A549 (cell line): Measurements from ENCODE around the gene SBNO1.

Experiments used
- EHF ChIP-seq: fragments of 250-450 bp; sonication (Bioruptor Pico); IDR thresholded peaks from 2 replicates; pipeline ENCODE4 v1.5.0; 2020; ENCODE audit warnings: mild to moderate bottlenecking
- EP300 ChIP-seq, 2 experiments: fragments of >200 bp; sonication (Bioruptor Twin); formaldehyde crosslinking; IDR thresholded peaks; 2 replicates in 1 of 2; 3 replicates in 1 of 2; pipeline ENCODE4 v1.6.1; 2016 to 2017
- HDAC2 ChIP-seq: fragments of 200-600 bp; sonication (generic); IDR thresholded peaks from 2 replicates; pipeline ENCODE4 v1.6.1; 2016
- JUN ChIP-seq, 2 experiments: fragments of >200 bp; sonication (Bioruptor Twin); formaldehyde crosslinking; IDR thresholded peaks; 2 replicates in 1 of 2; 3 replicates in 1 of 2; pipeline ENCODE4 v1.6.1; 2016 to 2017
- MAFK ChIP-seq: fragments of 450-650 bp; IDR thresholded peaks from 2 replicates; pipeline ENCODE4 v1.6.1; 2014; ENCODE audit not compliant: partially characterized antibody
- POLR2A ChIP-seq: IDR thresholded peaks from 2 replicates; pipeline ENCODE4 v1.6.1; 2012; ENCODE audit warnings: mild to moderate bottlenecking, low read length
- POLR2AphosphoS2 ChIP-seq: conservative IDR thresholded peaks from 2 replicates; pipeline ENCODE4 v1.6.1; 2012; ENCODE audit warnings: low read length, improper control_type of control experiment, inconsistent platforms
- REST ChIP-seq: fragments of 200-600 bp; sonication (generic); IDR thresholded peaks from 2 replicates; pipeline ENCODE4 v1.6.1; 2016; ENCODE audit warnings: antibody characterized with exemption, mild to moderate bottlenecking, moderate library complexity
- RFX5 ChIP-seq: fragments of 450-650 bp; IDR thresholded peaks from 2 replicates; pipeline ENCODE4 v1.7.1; 2014; ENCODE audit warnings: antibody characterized with exemption, mild to moderate bottlenecking, moderate library complexity
- TF ChIP-seq, protein P1 (sequence below): fragments of >200 bp; sonication (Bioruptor Twin); formaldehyde crosslinking; IDR thresholded peaks from 3 replicates; pipeline ENCODE4 v1.5.1; 2016

DNA sequence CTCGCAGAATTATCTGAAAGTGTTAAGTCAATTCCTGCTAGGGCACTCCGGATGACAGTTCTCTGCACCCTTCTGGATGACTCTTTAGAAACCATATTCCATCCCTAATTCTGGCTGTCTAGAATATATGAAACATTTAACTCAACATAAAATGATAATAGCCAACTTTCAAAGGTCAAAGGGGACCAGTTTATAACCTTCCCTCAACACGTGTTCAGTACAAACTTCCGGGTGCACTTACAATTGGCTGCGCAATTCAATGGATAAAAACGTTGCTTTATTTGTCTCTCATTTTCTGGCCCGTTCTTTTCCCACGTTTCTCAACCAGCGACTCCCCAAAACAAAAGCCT lies 1.3 kb downstream of the SBNO1 start:
- TF ChIP-seq POLR2A = no peak
- TF ChIP-seq, protein P1, sequence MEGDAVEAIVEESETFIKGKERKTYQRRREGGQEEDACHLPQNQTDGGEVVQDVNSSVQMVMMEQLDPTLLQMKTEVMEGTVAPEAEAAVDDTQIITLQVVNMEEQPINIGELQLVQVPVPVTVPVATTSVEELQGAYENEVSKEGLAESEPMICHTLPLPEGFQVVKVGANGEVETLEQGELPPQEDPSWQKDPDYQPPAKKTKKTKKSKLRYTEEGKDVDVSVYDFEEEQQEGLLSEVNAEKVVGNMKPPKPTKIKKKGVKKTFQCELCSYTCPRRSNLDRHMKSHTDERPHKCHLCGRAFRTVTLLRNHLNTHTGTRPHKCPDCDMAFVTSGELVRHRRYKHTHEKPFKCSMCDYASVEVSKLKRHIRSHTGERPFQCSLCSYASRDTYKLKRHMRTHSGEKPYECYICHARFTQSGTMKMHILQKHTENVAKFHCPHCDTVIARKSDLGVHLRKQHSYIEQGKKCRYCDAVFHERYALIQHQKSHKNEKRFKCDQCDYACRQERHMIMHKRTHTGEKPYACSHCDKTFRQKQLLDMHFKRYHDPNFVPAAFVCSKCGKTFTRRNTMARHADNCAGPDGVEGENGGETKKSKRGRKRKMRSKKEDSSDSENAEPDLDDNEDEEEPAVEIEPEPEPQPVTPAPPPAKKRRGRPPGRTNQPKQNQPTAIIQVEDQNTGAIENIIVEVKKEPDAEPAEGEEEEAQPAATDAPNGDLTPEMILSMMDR = no peak
- no peak for TF ChIP-seq HDAC2
- no peak for TF ChIP-seq REST
- no peak for TF ChIP-seq EHF (CRISPR knock-in tag)
- no peak for TF ChIP-seq POLR2AphosphoS2
- no peak for TF ChIP-seq EP300 (IDR thresholded peaks at IDR 0.05)
- no peak for TF ChIP-seq MAFK
- no peak for TF ChIP-seq JUN (IDR thresholded peaks at IDR 0.05)
- no peak for TF ChIP-seq RFX5
